Measurements from ENCODE around the gene SORCS1.

- TF ChIP-seq CTCF (IDR thresholded peaks at IDR 0.05; ENCODE audit: poor library complexity) (no peak), EZH2 (IDR thresholded peaks at IDR 0.05; ENCODE audit: borderline replicate concordance) (no peak), EZH2phosphoT487 (IDR thresholded peaks at IDR 0.05; ENCODE audit: low read depth, severe bottlenecking, unreplicated experiment) (no peak)
Measured at GRCh38 chr10:106825576-106826364, 338.7 kb downstream of the SORCS1 start.
